GM21576 (cell line): ENCODE results near the gene WDR62.
"Not testable (repeated sequence)": the region's sequence is repeated elsewhere in the genome, so short reads cannot be mapped to it uniquely, and the experiment has no call there.

Source experiments
- ATAC-seq: cut with Tn5 transposase; IDR thresholded peaks from one replicate; pipeline ENCODE4 v1.9.1; 2021; ENCODE audit warnings: mild to moderate bottlenecking, moderate library complexity; ENCODE audit not compliant: unreplicated experiment

The WDR62 gene

GRCh38 chr19:36032251-36033104, 22.2 kb upstream of the WDR62 start, which contains the start of gene CLIP3:
CLIP3 (minus strand) TSS chr19:36032873; CDS start chr19:36032357, 516 bp downstream.
- no peak for ATAC-seq

GRCh38 chr19:36040495-36040894, 14.2 kb upstream of the WDR62 start:
- no peak for ATAC-seq

GRCh38 chr19:36041092-36041491, 13.6 kb upstream of the WDR62 start:
- ATAC-seq, result not testable (repeated sequence)

GRCh38 chr19:36041831-36042230, 12.9 kb upstream of the WDR62 start:
- ATAC-seq, result no peak

- no peak for ATAC-seq
Observed at GRCh38 chr19:36043952-36044351, 10.7 kb upstream of the WDR62 start.

GRCh38 chr19:36046443-36047050, 8.2 kb upstream of the WDR62 start:
- no peak for ATAC-seq

GRCh38 chr19:36047835-36048234, 6.9 kb upstream of the WDR62 start:
- no peak for ATAC-seq

GRCh38 chr19:36049080-36049698, 5.5 kb upstream of the WDR62 start:
- ATAC-seq, result no peak

GRCh38 chr19:36051236-36051635, 3.5 kb upstream of the WDR62 start:
- ATAC-seq, result no peak

- no peak for ATAC-seq
Observed at GRCh38 chr19:36051637-36052036, 3.1 kb upstream of the WDR62 start.

GRCh38 chr19:36054119-36054732, 471 bp upstream of the WDR62 start, which contains the start of gene THAP8:
THAP8 (minus strand) TSS chr19:36054285; CDS start chr19:36054217, 68 bp downstream.
- ATAC-seq, result peak; percentile 77

GRCh38 chr19:36058481-36059179, 3.9 kb downstream of the WDR62 start:
- no peak for ATAC-seq

- no peak for ATAC-seq
Observed at GRCh38 chr19:36059180-36059910, 4.6 kb downstream of the WDR62 start.

- no peak for ATAC-seq
Observed at GRCh38 chr19:36060430-36060829, 5.7 kb downstream of the WDR62 start.

- ATAC-seq, result no peak
Observed at GRCh38 chr19:36061367-36061766, 6.7 kb downstream of the WDR62 start.

- ATAC-seq, result no peak
Observed at GRCh38 chr19:36064826-36065225, 10.1 kb downstream of the WDR62 start.

GRCh38 chr19:36067681-36068080, 13.0 kb downstream of the WDR62 start:
- no peak for ATAC-seq

- ATAC-seq, result not testable (repeated sequence)
Observed at GRCh38 chr19:36068810-36069499, 14.3 kb downstream of the WDR62 start.

- no peak for ATAC-seq
Observed at GRCh38 chr19:36072081-36072480, 17.4 kb downstream of the WDR62 start.
